ENCODE results near the gene PHKA2. TPM values are rescaled to one million over a fixed set of nuclear protein-coding genes. Genes with fewer than 3 reads are reported as not detected.
"Not testable (repeated sequence)": the region's sequence is repeated elsewhere in the genome, so short reads cannot be mapped to it uniquely, and the experiment has no call there.

Gene PHKA2
- total RNA-seq, 1 donor from 2014 or later, result 18.1 TPM

DNA sequence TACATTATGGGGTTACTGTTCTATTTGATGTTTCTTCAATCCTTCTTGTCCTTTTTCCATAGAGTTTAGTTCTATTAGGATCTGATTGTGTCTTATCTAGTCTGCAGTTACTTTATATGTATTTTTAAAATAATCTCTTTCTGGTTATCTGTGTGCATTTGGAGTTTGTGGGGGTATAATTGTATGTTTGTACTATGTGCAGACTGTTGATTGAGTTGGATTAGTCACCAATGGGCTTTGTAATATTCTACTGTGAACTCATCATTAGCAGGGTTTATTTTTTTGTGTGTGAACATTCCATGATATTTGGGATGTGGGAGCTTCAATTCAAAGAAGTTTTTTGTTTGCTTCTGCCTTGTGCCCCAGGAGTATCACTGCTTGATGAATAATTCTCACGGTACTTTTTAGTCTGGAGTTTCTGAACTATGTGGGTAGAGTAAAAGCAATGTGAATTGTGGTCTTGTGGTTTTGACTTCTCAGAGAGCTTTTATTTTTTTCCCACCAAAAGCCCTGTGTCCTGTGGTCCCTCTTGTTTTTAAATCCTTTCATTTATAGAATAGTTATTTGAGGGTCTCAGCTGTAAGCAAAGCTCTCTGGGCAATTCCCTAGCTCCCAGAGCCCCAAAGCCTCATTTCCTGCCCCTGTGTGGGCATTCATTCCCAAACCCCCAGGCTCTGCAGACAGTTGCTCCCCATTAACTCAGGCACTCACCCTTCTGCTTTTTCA, 127.8 kb downstream of the PHKA2 start:
- TF ChIP-seq, protein P1, sequence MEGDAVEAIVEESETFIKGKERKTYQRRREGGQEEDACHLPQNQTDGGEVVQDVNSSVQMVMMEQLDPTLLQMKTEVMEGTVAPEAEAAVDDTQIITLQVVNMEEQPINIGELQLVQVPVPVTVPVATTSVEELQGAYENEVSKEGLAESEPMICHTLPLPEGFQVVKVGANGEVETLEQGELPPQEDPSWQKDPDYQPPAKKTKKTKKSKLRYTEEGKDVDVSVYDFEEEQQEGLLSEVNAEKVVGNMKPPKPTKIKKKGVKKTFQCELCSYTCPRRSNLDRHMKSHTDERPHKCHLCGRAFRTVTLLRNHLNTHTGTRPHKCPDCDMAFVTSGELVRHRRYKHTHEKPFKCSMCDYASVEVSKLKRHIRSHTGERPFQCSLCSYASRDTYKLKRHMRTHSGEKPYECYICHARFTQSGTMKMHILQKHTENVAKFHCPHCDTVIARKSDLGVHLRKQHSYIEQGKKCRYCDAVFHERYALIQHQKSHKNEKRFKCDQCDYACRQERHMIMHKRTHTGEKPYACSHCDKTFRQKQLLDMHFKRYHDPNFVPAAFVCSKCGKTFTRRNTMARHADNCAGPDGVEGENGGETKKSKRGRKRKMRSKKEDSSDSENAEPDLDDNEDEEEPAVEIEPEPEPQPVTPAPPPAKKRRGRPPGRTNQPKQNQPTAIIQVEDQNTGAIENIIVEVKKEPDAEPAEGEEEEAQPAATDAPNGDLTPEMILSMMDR (IDR thresholded peaks at IDR 0.05; ENCODE audit: insufficient read depth, low read length, poor library complexity, severe bottlenecking), result no peak
- Histone ChIP-seq H3K36me3 (ENCODE audit: control insufficient read depth, insufficient read depth, low read length) (no peaks in the 10 kb centered on the region), H3K27me3 (ENCODE audit: control insufficient read depth, insufficient read depth, low read length) (no peaks in the 10 kb centered on the region), H3K4me3 (ENCODE audit: low read depth, low read length) (no peak overlapping the region)
- peak; percentile 45 for DNase-seq (ENCODE audit: low read depth)

DNA sequence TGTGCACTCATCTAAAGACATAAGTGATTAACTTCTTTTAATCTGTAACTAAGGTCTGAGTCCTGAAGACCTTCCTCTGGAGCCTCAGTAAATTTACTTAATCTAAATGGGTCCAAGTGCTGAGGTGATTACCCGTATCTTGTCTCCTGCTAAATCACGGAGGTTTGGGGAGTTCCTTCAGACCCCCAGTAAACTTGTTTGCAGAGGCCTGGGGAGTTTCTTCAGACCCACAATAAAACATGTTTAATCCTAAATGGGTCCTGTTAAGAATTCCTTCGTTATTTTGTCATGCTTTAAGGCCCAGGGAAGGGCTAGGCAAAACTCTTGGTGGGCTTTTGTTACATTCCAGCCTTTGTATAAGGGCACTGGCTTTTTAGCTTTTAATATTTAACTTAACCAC, 136.0 kb downstream of the PHKA2 start:
- not testable (repeated sequence) for H3K36me3 ChIP-seq (ENCODE audit: control insufficient read depth, insufficient read depth, low read length); H3K4me3 ChIP-seq (ENCODE audit: low read depth, low read length); DNase-seq (ENCODE audit: low read depth); H3K27me3 ChIP-seq (ENCODE audit: control insufficient read depth, insufficient read depth, low read length)

Other genes with a start within 250 kb of the PHKA2 start
- 0.88 and 1.5 TPM in 2 replicates for gene ADGRG2, start 138.4 kb upstream of the PHKA2 start, total RNA-seq

Data from kidney epithelial cell (primary cell).